GM08714 (cell line): ENCODE measurements around the gene DNAAF5.

Experiments used
- H3K4me3 ChIP-seq: fragments of 200-500 bp; sonication (Bioruptor generic); 2 replicates; pipeline ENCODE4 v1.5.1; 2014; ENCODE audit warnings: mild to moderate bottlenecking, low read length, inconsistent platforms
- ZNF274 ChIP-seq: IDR thresholded peaks from 2 replicates; pipeline ENCODE4 v1.6.1; 2012; ENCODE audit warnings: mild to moderate bottlenecking, low read depth, low read length

DNAAF5 gene

GRCh38 chr7:698515-699475 is 27.7 kb upstream of the DNAAF5 start:
- TF ChIP-seq ZNF274, result no peak
- H3K4me3 ChIP-seq, result no peak overlapping the region

GRCh38 chr7:699476-700170 is 26.9 kb upstream of the DNAAF5 start:
- TF ChIP-seq ZNF274, result no peak

GRCh38 chr7:701086-701671 is 25.3 kb upstream of the DNAAF5 start:
- TF ChIP-seq ZNF274, result no peak
- H3K4me3 ChIP-seq, result no peak overlapping the region

More at GRCh38 chr7:699476-700170, 26.9 kb upstream of the DNAAF5 start:
- H3K4me3 ChIP-seq, result no peak overlapping the region

- H3K4me3 ChIP-seq, result no peak overlapping the region
- TF ChIP-seq ZNF274, result no peak
Observed at GRCh38 chr7:703049-703448, 23.4 kb upstream of the DNAAF5 start.

GRCh38 chr7:706721-707120 is 19.8 kb upstream of the DNAAF5 start:
- no peak overlapping the region for H3K4me3 ChIP-seq
- TF ChIP-seq ZNF274, result no peak

- H3K4me3 ChIP-seq, result no peak overlapping the region
- TF ChIP-seq ZNF274, result no peak
Observed at GRCh38 chr7:707296-708000, 19.1 kb upstream of the DNAAF5 start.

GRCh38 chr7:710161-710560 is 16.3 kb upstream of the DNAAF5 start:
- no peak overlapping the region for H3K4me3 ChIP-seq
- TF ChIP-seq ZNF274, result no peak

GRCh38 chr7:711093-711921 is 15.2 kb upstream of the DNAAF5 start:
- TF ChIP-seq ZNF274, result no peak
- no peak overlapping the region for H3K4me3 ChIP-seq

GRCh38 chr7:711922-712380 is 14.5 kb upstream of the DNAAF5 start:
- no peak overlapping the region; the same call in 1 of the 2 replicates for H3K4me3 ChIP-seq
- TF ChIP-seq ZNF274, result no peak

- TF ChIP-seq ZNF274, result no peak
- no peak overlapping the region; the same call in 1 of the 2 replicates for H3K4me3 ChIP-seq
Observed at GRCh38 chr7:712381-713138, 13.9 kb upstream of the DNAAF5 start.

GRCh38 chr7:713139-713457 is 13.4 kb upstream of the DNAAF5 start:
- no peak for TF ChIP-seq ZNF274
- H3K4me3 ChIP-seq, result no peak overlapping the region

- H3K4me3 ChIP-seq, result no peak overlapping the region
- TF ChIP-seq ZNF274, result no peak
Observed at GRCh38 chr7:713488-714230, 12.8 kb upstream of the DNAAF5 start.

GRCh38 chr7:714251-714671 is 12.2 kb upstream of the DNAAF5 start:
- no peak for TF ChIP-seq ZNF274
- H3K4me3 ChIP-seq, result no peak overlapping the region
